Stimulated activated CD4-positive, alpha-beta T cell treated with anti-CD3 and anti-CD28 coated beads, Interleukin-15, amount 100 ng/mL, for 24 hours (primary cell): ENCODE data around the gene RFC1.
A peak's percentile ranks its signal among the peaks of the same experiment; 100 is the strongest.
"Not testable (repeated sequence)": the region's sequence is repeated elsewhere in the genome, so short reads cannot be mapped to it uniquely, and the experiment has no call there.

Source experiments
- DNase-seq: peaks from one replicate; pipeline ENCODE4 v3.0.0-alpha.2; 2020

RFC1 gene

GRCh38 chr4:39365830-39366771 lies at the start of gene RFC1:
Gene RFC1 (minus strand): TSS chr4:39366362. CDS start chr4:39366241, 121 bp downstream.
- peak; percentile 97 for DNase-seq

- no peak for DNase-seq
Observed at GRCh38 chr4:39415678-39416283, 49.6 kb upstream of the RFC1 start.

- DNase-seq: not testable (repeated sequence)
Observed at GRCh38 chr4:39411561-39411960, 45.4 kb upstream of the RFC1 start.

- DNase-seq: no peak
Observed at GRCh38 chr4:39410415-39410814, 44.3 kb upstream of the RFC1 start.

GRCh38 chr4:39407584-39407885 lies 41.4 kb upstream of the RFC1 start:
- no peak for DNase-seq

- DNase-seq: no peak
Observed at GRCh38 chr4:39406763-39407583, 40.8 kb upstream of the RFC1 start, which contains the start of gene KLB. Gene KLB (plus strand): TSS chr4:39406930. CDS start chr4:39406950, 20 bp downstream.

- DNase-seq: not testable (repeated sequence)
Observed at GRCh38 chr4:39401640-39402039, 35.5 kb upstream of the RFC1 start.

- no peak for DNase-seq
Observed at GRCh38 chr4:39394706-39395105, 28.5 kb upstream of the RFC1 start.

GRCh38 chr4:39390603-39391002 lies 24.4 kb upstream of the RFC1 start:
- no peak for DNase-seq

- DNase-seq: no peak
Observed at GRCh38 chr4:39384563-39384962, 18.4 kb upstream of the RFC1 start.

GRCh38 chr4:39383690-39384089 lies 17.5 kb upstream of the RFC1 start:
- no peak for DNase-seq

GRCh38 chr4:39375478-39375877 lies 9.3 kb upstream of the RFC1 start:
- DNase-seq: no peak

GRCh38 chr4:39371209-39371608 lies 5.0 kb upstream of the RFC1 start:
- not testable (repeated sequence) for DNase-seq

- no peak for DNase-seq
Observed at GRCh38 chr4:39369301-39369700, 3.1 kb upstream of the RFC1 start.

GRCh38 chr4:39367166-39367565 lies 1.0 kb upstream of the RFC1 start:
- no peak for DNase-seq

- DNase-seq: no peak
Observed at GRCh38 chr4:39365360-39365759, 802 bp downstream of the RFC1 start.

- no peak for DNase-seq
Observed at GRCh38 chr4:39363773-39364393, 2.3 kb downstream of the RFC1 start.

- no peak for DNase-seq
Observed at GRCh38 chr4:39362827-39363226, 3.3 kb downstream of the RFC1 start.

GRCh38 chr4:39360611-39361010 lies 5.6 kb downstream of the RFC1 start:
- not testable (repeated sequence) for DNase-seq

GRCh38 chr4:39357002-39357401 lies 9.2 kb downstream of the RFC1 start:
- DNase-seq: no peak

GRCh38 chr4:39354254-39354552 lies 12.0 kb downstream of the RFC1 start:
- no peak for DNase-seq

- DNase-seq: peak; percentile 27
Observed at GRCh38 chr4:39353478-39354253, 12.5 kb downstream of the RFC1 start.
